IMR-90 (cell line): ENCODE measurements around the gene ANO4. TPM values are rescaled to one million over a fixed set of nuclear protein-coding genes. Genes with fewer than 3 reads are reported as not detected.
A peak's percentile ranks its signal among the peaks of the same experiment; 100 is the strongest.

ENCODE experiments used
- ATAC-seq: fragments of 200-7000 bp; cut with Tn5 transposase; 2 replicates; pipeline ENCODE4 v1.9.1; 2020; ENCODE audit warnings: low read depth, mild to moderate bottlenecking, moderate library complexity
- BruUV-seq: library from RNA; stranded (reverse); fragments of 400-500 nt; replicated peaks from 2 replicates; lab custom pipeline; 2021; lab: Mats Ljungman, UMichigan
- CTCF ChIA-PET: fragments of 300-600 bp; formaldehyde crosslinking; extraction: SDS; loops from one replicate; lab custom pipeline; 2021; ENCODE audit warnings: antibody characterized with exemption; lab: Yijun Ruan, JAX
- POLR2A ChIA-PET: fragments of 300-600 bp; sonication (Branson Sonifier 250); formaldehyde crosslinking; loops from one replicate; lab custom pipeline; 2022; ENCODE audit warnings: antibody characterized with exemption; ENCODE audit not compliant: unreplicated experiment; lab: Charles Lee
- DNase-seq: peaks from one replicate; pipeline ENCODE4 v3.0.0; 2013
- H2AFZ ChIP-seq: replicated peaks from 2 replicates; pipeline ENCODE3; 2013; ENCODE audit warnings: low read length, mild to moderate bottlenecking; ENCODE audit not compliant: poor library complexity
- H2AK5ac ChIP-seq: 2 replicates; pipeline ENCODE4 v1.6.1; 2013; ENCODE audit warnings: low read depth, low read length, inconsistent platforms
- H2AK9ac ChIP-seq: replicated peaks from 2 replicates; pipeline ENCODE3; 2013; ENCODE audit warnings: mild to moderate bottlenecking, low read depth, low read length, moderate library complexity; ENCODE audit not compliant: poor library complexity
- H2BK120ac ChIP-seq: 2 replicates; pipeline ENCODE4 v1.6.1; 2013; ENCODE audit warnings: low read depth, low read length, inconsistent platforms
- H2BK15ac ChIP-seq: 3 replicates; pipeline ENCODE4 v1.6.1; 2013; ENCODE audit warnings: low read depth, low read length, inconsistent platforms
- H2BK20ac ChIP-seq: 2 replicates; pipeline ENCODE4 v1.6.1; 2013; ENCODE audit warnings: low read depth, mild to moderate bottlenecking, inconsistent platforms, low read length, moderate library complexity
- H2BK5ac ChIP-seq: 2 replicates; pipeline ENCODE4 v1.6.1; 2013; ENCODE audit warnings: mild to moderate bottlenecking, low read depth, low read length, inconsistent platforms; ENCODE audit not compliant: poor library complexity, severe bottlenecking
- H3K14ac ChIP-seq: replicated peaks from 2 replicates; pipeline ENCODE4 v1.6.1; 2013; ENCODE audit warnings: low read depth, low read length, inconsistent platforms
- H3K18ac ChIP-seq: 2 replicates; pipeline ENCODE4 v1.6.1; 2013; ENCODE audit warnings: low read depth, low read length, control low read depth
- H3K23ac ChIP-seq: 2 replicates; pipeline ENCODE4 v1.6.1; 2013; ENCODE audit warnings: low read depth, low read length, inconsistent platforms
- H3K27ac ChIP-seq: 2 replicates; pipeline ENCODE4 v1.5.1; 2013; ENCODE audit warnings: mild to moderate bottlenecking, control low read depth, low read length; ENCODE audit not compliant: insufficient read depth
- H3K27me3 ChIP-seq: 2 replicates; pipeline ENCODE4 v1.6.1; 2013; ENCODE audit warnings: low read length; ENCODE audit not compliant: control insufficient read depth, insufficient read depth
- H3K36me3 ChIP-seq: 2 replicates; pipeline ENCODE4 v1.6.1; 2013; ENCODE audit warnings: low read length, mixed read lengths; ENCODE audit not compliant: control insufficient read depth, insufficient read depth
- H3K4ac ChIP-seq: 2 replicates; pipeline ENCODE4 v1.6.1; 2013; ENCODE audit warnings: low read depth, low read length, inconsistent platforms
- H3K4me1 ChIP-seq: 2 replicates; pipeline ENCODE4 v1.6.1; 2013; ENCODE audit warnings: low read length, mixed read lengths; ENCODE audit not compliant: control insufficient read depth, insufficient read depth
- H3K4me2 ChIP-seq: 2 replicates; pipeline ENCODE4 v1.6.1; 2013; ENCODE audit warnings: low read depth, mild to moderate bottlenecking, control low read depth, low read length, moderate library complexity
- H3K4me3 ChIP-seq: 2 replicates; pipeline ENCODE4 v1.5.1; 2013; ENCODE audit warnings: low read depth, mild to moderate bottlenecking, control low read depth, low read length, moderate library complexity; ENCODE audit not compliant: insufficient read depth
- H3K56ac ChIP-seq: 2 replicates; pipeline ENCODE4 v1.6.1; 2013; ENCODE audit warnings: low read length, inconsistent platforms; ENCODE audit not compliant: insufficient read depth; ENCODE audit errors: extremely low read depth
- H3K79me1 ChIP-seq, 2 experiments: 2 replicates each; pipeline ENCODE4 v1.6.1; 2013; ENCODE audit warnings: low read length in 2 of 2, inconsistent platforms in 1 of 2, low read depth in 1 of 2
- H3K9ac ChIP-seq: 2 replicates; pipeline ENCODE4 v1.6.1; 2013; ENCODE audit warnings: low read depth, low read length, control low read depth
- H3K9me1 ChIP-seq: 2 replicates; pipeline ENCODE4 v1.6.1; 2013; ENCODE audit warnings: low read length, inconsistent platforms; ENCODE audit not compliant: insufficient read depth
- H3K9me3 ChIP-seq: 2 replicates; pipeline ENCODE4 v1.6.1; 2013; ENCODE audit warnings: low read length; ENCODE audit not compliant: control insufficient read depth, insufficient read depth
- H4K20me1 ChIP-seq: 2 replicates; pipeline ENCODE4 v1.6.1; 2013; ENCODE audit warnings: low read length, inconsistent platforms; ENCODE audit not compliant: insufficient read depth
- H4K5ac ChIP-seq: 2 replicates; pipeline ENCODE4 v1.6.1; 2013; ENCODE audit warnings: mild to moderate bottlenecking, low read depth, low read length, control low read depth
- H4K8ac ChIP-seq, 2 experiments: 2 replicates each; pipeline ENCODE4 v1.6.1; 2013; ENCODE audit warnings: low read depth in 2 of 2, low read length in 2 of 2, control low read depth in 1 of 2, inconsistent platforms in 1 of 2
- H4K91ac ChIP-seq: 2 replicates; pipeline ENCODE4 v1.6.1; 2013; ENCODE audit warnings: low read depth, low read length, inconsistent platforms; ENCODE audit not compliant: insufficient read depth
- MAFK ChIP-seq: IDR thresholded peaks from 2 replicates; pipeline ENCODE4 v1.6.1; 2012; ENCODE audit warnings: low read depth, low read length, improper control_type of control experiment
- MAZ ChIP-seq: IDR thresholded peaks from 2 replicates; pipeline ENCODE4 v1.6.1; 2012; ENCODE audit warnings: low read depth, mild to moderate bottlenecking, low read length, improper control_type of control experiment, moderate library complexity, borderline replicate concordance
- NFE2L2 ChIP-seq: fragments of 150-350 bp; IDR thresholded peaks from 2 replicates; pipeline ENCODE4 v1.6.1; 2016; ENCODE audit warnings: low read depth, mild to moderate bottlenecking, low read length
- WGBS, 2 experiments: methylation state at CpG; one replicate each; pipeline versions ENCODE4 v1.1.5 to v1.1.7; 2013; ENCODE audit warnings: missing lambda C conversion rate in 2 of 2; ENCODE audit not compliant: insufficient read length in 1 of 2; ENCODE audit errors: extremely low coverage in 2 of 2; 5-methylcytosine and 5-hydroxymethylcytosine counted together
- dilution Hi-C: fragments of 300-500 bp; cut with HindIII; formaldehyde crosslinking; loops from one replicate; pipeline ENCODE4 v1.14.3; 2018; ENCODE audit warnings: low sequenced_read_pairs; ENCODE audit not compliant: unreplicated experiment
- in situ Hi-C: fragments of 300-500 bp; cut with MboI; formaldehyde crosslinking; loops from 3 replicates; pipeline ENCODE4 v1.14.3; 2019; ENCODE audit warnings: low sequenced_read_pairs, inconsistent platforms, mixed read lengths
- intact Hi-C: fragments of 100-400 bp; cut with micrococcal nuclease; formaldehyde crosslinking; loops from 2 replicates; pipeline ENCODE4 v1.10.0; 2022
- polyA plus RNA-seq, 3 experiments: library from polyadenylated mRNA; depleted of rRNA; stranded (reverse); fragments of >200 nt; gene quantifications; 2 replicates each; pipeline ENCODE4 v1.2.3, GENCODE V29; 2012; ENCODE audit warnings: low replicate concordance in 1 of 3
- total RNA-seq: library from RNA; depleted of rRNA; stranded (reverse); fragments of >200 nt; gene quantifications from 2 replicates; pipeline ENCODE4 v1.2.3, GENCODE V29; 2012

Gene ANO4
- total and polyA plus RNA-seq, 2 of the 4 experiments (the other 2 are of a cell fraction), result 4.7 to 10.2 TPM

- Histone ChIP-seq H3K4me1 (peaks cover 6% of the 10 kb centered on the region), H3K36me3 (peaks cover 5% of the 10 kb centered on the region; the same call in 1 of the 2 replicates), H2BK5ac (no peak overlapping the region), H3K9me1 (peaks cover 9% of the 10 kb centered on the region), H3K56ac (no peak overlapping the region), H2BK15ac (no peak overlapping the region), H3K4me3 (no peak overlapping the region), H2AFZ (no peak overlapping the region), H4K8ac (no peak overlapping the region), H3K9me3 (no peaks in the 10 kb centered on the region), H3K79me1 (no peaks in the 10 kb centered on the region), H3K14ac (no peak overlapping the region), H3K27me3 (no peaks in the 10 kb centered on the region), H4K91ac (no peak overlapping the region), H3K4ac (0 out of 2 replicates have a peak overlapping the region, but pooled peaks have one; percentile 44), H3K4me2 (no peak overlapping the region), H3K23ac (0 out of 2 replicates have a peak overlapping the region, but pooled peaks have one; percentile 43), H4K20me1 (no peaks in the 10 kb centered on the region), H2BK20ac (no peak overlapping the region), H4K5ac (no peak overlapping the region), H3K9ac (no peak overlapping the region), H2BK120ac (no peak overlapping the region), H3K18ac (no peak overlapping the region), H3K27ac (no peak overlapping the region), H2AK9ac (no peak overlapping the region), H2AK5ac (no peak overlapping the region)
- DNase-seq (peak; percentile 6), ATAC-seq (no peak)
- WGBS, 2 experiments, result no CpG with 5 or more reads among the region's 5 CpGs
- ChIA-PET POLR2A (no interaction called here), CTCF (no interaction called here)
- TF ChIP-seq MAFK, result no peak
- TF ChIP-seq NFE2L2, result no peak
- no peak for TF ChIP-seq MAZ
- intact Hi-C loops (no loop called here), dilution Hi-C loops (no loop called here), in situ Hi-C loops (no loop called here)
- no TSS peak for BruUV-seq
Observed at GRCh38 chr12:100956311-100956852, 161.8 kb downstream of the ANO4 start.
